ENCODE data around the gene FGF2. TPM values are rescaled to one million over a fixed set of nuclear protein-coding genes. Genes with fewer than 3 reads are reported as not detected.
"Not testable (repeated sequence)": the region's sequence is repeated elsewhere in the genome, so short reads cannot be mapped to it uniquely, and the experiment has no call there.

The FGF2 gene
- total RNA-seq, 1 experiment from 2014 or later: 134 TPM

DNA sequence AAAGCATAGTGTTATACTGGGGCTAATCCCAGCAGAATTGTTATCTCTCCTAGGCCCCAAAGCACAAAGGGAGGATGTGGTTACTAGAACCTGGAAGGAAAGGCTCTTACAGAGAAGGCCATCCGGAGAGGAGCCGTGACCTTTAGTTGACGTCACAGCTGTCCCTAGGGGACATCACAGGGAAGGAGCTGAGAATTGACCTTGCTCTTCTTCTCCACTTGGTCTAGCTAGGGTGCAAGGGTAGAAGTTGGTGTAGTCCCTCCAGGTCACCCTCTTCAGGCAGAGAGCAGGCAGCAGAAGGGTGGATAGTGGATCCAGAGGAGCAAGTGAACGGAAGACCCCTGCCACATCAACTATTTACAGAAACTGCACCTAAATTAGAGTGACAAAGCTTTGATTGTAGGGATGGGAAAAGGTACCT lies 22.8 kb upstream of the FGF2 start:
- CTCF ChIA-PET: interaction anchor here (1.1 kb wide), 3 partner anchors 14 to 110 kb away, joined by 3 to 4 read pairs (median 4); no protein-coding TSS in a partner anchor
- intact Hi-C loops (cut with micrococcal nuclease): no loop called here
- BruUV-seq (replicated peaks): no TSS peak

DNA sequence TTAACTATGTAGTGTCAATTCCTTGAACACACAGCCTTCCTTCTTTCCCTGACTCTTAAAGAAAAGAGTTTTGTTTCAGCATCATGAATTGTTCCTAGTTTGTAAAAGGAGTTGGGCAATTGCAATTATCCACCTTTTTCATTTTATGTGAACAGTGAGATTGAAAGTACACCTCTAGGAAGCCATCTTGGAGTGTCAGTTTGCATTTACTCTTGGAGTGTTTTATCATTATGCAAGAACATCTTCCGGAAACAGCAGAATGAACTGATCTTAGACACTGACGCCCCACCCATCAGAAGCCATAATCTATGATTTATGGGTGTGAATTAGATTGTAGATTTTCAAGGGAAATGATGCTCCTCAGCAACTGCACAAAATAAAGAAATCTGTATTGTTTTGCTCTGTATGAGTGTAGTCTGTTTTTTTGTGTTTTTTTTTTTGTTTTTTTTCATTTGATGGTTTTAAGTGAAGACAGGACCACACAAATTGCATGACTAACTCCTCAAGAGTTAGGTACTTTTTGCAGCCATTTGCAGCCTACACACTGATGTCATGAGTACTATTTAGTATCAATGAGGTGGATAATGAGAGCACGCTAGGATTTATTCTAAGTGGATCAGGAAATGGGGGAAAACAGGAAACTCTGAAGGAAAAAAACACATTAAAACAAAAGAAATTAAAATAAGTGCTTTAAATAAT lies 19.5 kb upstream of the FGF2 start:
- no TSS peak for BruUV-seq (replicated peaks)
- intact Hi-C loops (cut with micrococcal nuclease): no loop called here
- H3K9me3 Mint-ChIP-seq (ENCODE audit: unreplicated experiment): no peaks in the 10 kb centered on the region
- no peaks in the 10 kb centered on the region for H3K27me3 Mint-ChIP-seq (ENCODE audit: insufficient read depth, unreplicated experiment)
- TF ChIP-seq, protein P1, sequence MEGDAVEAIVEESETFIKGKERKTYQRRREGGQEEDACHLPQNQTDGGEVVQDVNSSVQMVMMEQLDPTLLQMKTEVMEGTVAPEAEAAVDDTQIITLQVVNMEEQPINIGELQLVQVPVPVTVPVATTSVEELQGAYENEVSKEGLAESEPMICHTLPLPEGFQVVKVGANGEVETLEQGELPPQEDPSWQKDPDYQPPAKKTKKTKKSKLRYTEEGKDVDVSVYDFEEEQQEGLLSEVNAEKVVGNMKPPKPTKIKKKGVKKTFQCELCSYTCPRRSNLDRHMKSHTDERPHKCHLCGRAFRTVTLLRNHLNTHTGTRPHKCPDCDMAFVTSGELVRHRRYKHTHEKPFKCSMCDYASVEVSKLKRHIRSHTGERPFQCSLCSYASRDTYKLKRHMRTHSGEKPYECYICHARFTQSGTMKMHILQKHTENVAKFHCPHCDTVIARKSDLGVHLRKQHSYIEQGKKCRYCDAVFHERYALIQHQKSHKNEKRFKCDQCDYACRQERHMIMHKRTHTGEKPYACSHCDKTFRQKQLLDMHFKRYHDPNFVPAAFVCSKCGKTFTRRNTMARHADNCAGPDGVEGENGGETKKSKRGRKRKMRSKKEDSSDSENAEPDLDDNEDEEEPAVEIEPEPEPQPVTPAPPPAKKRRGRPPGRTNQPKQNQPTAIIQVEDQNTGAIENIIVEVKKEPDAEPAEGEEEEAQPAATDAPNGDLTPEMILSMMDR (IDR thresholded peaks at IDR 0.05; ENCODE audit: unreplicated experiment): no peak
- no peak overlapping the region for H3K27ac Mint-ChIP-seq (ENCODE audit: low read depth, unreplicated experiment)
- H3K4me1 Mint-ChIP-seq (ENCODE audit: insufficient read depth, unreplicated experiment): peaks cover 10% of the 10 kb centered on the region
- no peak overlapping the region for H3K4me3 Mint-ChIP-seq (ENCODE audit: unreplicated experiment)
- no peaks in the 10 kb centered on the region for H3K36me3 Mint-ChIP-seq (ENCODE audit: insufficient read depth, unreplicated experiment)
- DNase-seq (ENCODE audit: unreplicated experiment): no peak
- POLR2A ChIA-PET: no interaction called here
- CTCF ChIA-PET: no interaction called here

More for the DNA sequence above, 22.8 kb upstream of the FGF2 start:
- no peak for DNase-seq (ENCODE audit: unreplicated experiment)
- no peaks in the 10 kb centered on the region for H3K36me3 Mint-ChIP-seq (ENCODE audit: insufficient read depth, unreplicated experiment)
- no peak overlapping the region for H3K27ac Mint-ChIP-seq (ENCODE audit: low read depth, unreplicated experiment)
- H3K4me1 Mint-ChIP-seq (ENCODE audit: insufficient read depth, unreplicated experiment): peaks cover 10% of the 10 kb centered on the region
- TF ChIP-seq, protein P1 (IDR thresholded peaks at IDR 0.05; ENCODE audit: unreplicated experiment): no peak
- no peaks in the 10 kb centered on the region for H3K27me3 Mint-ChIP-seq (ENCODE audit: insufficient read depth, unreplicated experiment)
- H3K4me3 Mint-ChIP-seq (ENCODE audit: unreplicated experiment): no peak overlapping the region
- no peaks in the 10 kb centered on the region for H3K9me3 Mint-ChIP-seq (ENCODE audit: unreplicated experiment)
- POLR2A ChIA-PET: interaction anchor here (0.9 kb wide), 1 partner anchor 47 kb away, joined by 3 read pairs; no protein-coding TSS in a partner anchor

DNA sequence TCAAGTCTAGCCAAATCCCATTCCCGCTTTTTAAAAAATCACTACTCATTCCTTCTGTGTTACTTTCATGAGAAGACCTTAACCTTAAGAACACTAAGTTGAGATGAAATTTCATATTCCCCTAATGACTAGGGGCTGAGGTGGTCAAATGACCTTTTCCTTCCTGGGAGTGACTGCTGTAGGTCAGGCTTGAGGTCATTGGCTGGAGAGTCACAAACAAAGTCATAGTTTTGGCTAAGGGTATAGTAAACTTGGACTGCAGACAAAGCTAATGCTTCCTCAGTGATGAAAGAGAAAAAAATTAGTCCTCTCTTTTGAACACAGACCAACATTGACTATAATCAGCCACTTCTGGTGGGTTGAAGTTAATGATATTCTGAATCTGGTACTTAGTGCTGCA lies 16.0 kb upstream of the FGF2 start:
- no peak overlapping the region for H3K27ac Mint-ChIP-seq (ENCODE audit: low read depth, unreplicated experiment)
- TF ChIP-seq, protein P1 (IDR thresholded peaks at IDR 0.05; ENCODE audit: unreplicated experiment): no peak
- H3K9me3 Mint-ChIP-seq (ENCODE audit: unreplicated experiment): no peaks in the 10 kb centered on the region
- ChIA-PET CTCF (interaction anchor here (0.6 to 0.7 kb wide), 2 partner anchors 37 to 159 kb away, joined by 3 read pairs; no protein-coding TSS in a partner anchor), POLR2A (interaction anchor here (0.7 kb wide), 3 partner anchors 18 to 81 kb away, joined by 3 to 5 read pairs (median 3); no protein-coding TSS in a partner anchor)
- H3K27me3 Mint-ChIP-seq (ENCODE audit: insufficient read depth, unreplicated experiment): no peaks in the 10 kb centered on the region
- no peak overlapping the region for H3K4me3 Mint-ChIP-seq (ENCODE audit: unreplicated experiment)
- no TSS peak for BruUV-seq (replicated peaks)
- intact Hi-C loops (cut with micrococcal nuclease): no loop called here
- no peak for DNase-seq (ENCODE audit: unreplicated experiment)
- peaks cover 10% of the 10 kb centered on the region for H3K4me1 Mint-ChIP-seq (ENCODE audit: insufficient read depth, unreplicated experiment)
- H3K36me3 Mint-ChIP-seq (ENCODE audit: insufficient read depth, unreplicated experiment): no peaks in the 10 kb centered on the region

DNA sequence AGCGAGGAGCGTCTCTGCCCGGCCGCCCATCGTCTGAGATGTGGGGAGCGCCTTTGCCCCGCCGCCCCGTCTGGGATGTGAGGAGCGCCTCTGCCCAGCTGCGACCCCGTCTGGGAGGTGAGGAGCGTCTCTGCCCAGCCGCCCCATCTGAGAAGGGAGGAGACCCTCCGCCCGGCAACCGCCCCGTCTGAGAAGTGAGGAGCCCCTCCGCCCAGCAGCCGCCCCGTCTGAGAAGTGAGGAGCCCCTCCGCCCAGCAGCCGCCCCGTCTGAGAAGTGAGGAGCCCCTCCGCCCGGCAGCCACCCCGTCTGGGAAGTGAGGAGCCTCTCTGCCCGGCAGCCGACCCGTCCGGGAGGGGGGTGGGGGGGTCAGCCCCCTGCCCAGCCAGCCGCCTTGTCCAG lies 14.8 kb upstream of the FGF2 start:
- H3K4me1 Mint-ChIP-seq (ENCODE audit: insufficient read depth, unreplicated experiment); CTCF ChIA-PET; H3K9me3 Mint-ChIP-seq (ENCODE audit: unreplicated experiment); POLR2A ChIA-PET; H3K27me3 Mint-ChIP-seq (ENCODE audit: insufficient read depth, unreplicated experiment); DNase-seq (ENCODE audit: unreplicated experiment); H3K36me3 Mint-ChIP-seq (ENCODE audit: insufficient read depth, unreplicated experiment); intact Hi-C loops (cut with micrococcal nuclease); H3K27ac Mint-ChIP-seq (ENCODE audit: low read depth, unreplicated experiment); H3K4me3 Mint-ChIP-seq (ENCODE audit: unreplicated experiment); BruUV-seq (replicated peaks): not testable (repeated sequence)

DNA sequence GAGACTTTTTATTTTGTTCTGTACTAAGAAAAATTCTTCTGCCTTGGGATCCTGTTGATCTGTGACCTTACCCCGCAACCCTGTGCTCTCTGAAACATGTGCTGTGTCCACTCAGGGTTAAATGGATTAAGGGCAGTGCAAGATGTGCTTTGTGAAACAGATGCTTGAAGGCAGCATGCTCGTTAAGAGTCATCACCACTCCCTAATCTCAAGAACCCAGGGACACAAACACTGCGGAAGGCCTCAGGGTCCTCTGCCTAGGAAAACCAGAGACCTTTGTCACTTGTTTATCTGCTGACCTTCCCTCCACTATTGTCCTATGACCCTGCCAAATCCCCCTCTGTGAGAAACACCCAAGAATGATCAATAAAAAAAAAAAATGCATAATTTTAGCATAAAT lies 13.8 kb upstream of the FGF2 start:
- H3K9me3 Mint-ChIP-seq (ENCODE audit: unreplicated experiment); intact Hi-C loops (cut with micrococcal nuclease); H3K4me1 Mint-ChIP-seq (ENCODE audit: insufficient read depth, unreplicated experiment); H3K36me3 Mint-ChIP-seq (ENCODE audit: insufficient read depth, unreplicated experiment); DNase-seq (ENCODE audit: unreplicated experiment); H3K27me3 Mint-ChIP-seq (ENCODE audit: insufficient read depth, unreplicated experiment); H3K27ac Mint-ChIP-seq (ENCODE audit: low read depth, unreplicated experiment); BruUV-seq (replicated peaks); CTCF ChIA-PET; POLR2A ChIA-PET; H3K4me3 Mint-ChIP-seq (ENCODE audit: unreplicated experiment): not testable (repeated sequence)

Data from MCF 10A (cell line).